ENCODE data around the gene NSMCE1. TPM values are rescaled to one million over a fixed set of nuclear protein-coding genes. Genes with fewer than 3 reads are reported as not detected.

NSMCE1 gene
- total RNA-seq, 6 experiments from 2014 or later = 23.7 to 42.3 (median 33.1) TPM

GRCh38 chr16:27304881-27305745 is 36.5 kb upstream of the NSMCE1 start:
- ATAC-seq (peak in 3 of 4 donors; percentile 61 to 84 (median 82)), DNase-seq (peak in 2 of 3 donors; percentile 3 to 31)
- Histone ChIP-seq H3K9me3 (no peaks in the 10 kb centered on the region), H3K4me3 (no peak overlapping the region), H3K36me3 (no peaks in the 10 kb centered on the region), H3K27me3 (no peaks in the 10 kb centered on the region), H3K27ac (no peak overlapping the region), H3K4me1 (peaks cover 0 to 8% (median 0%) of the 10 kb centered on the region in 4 donors)
- TF ChIP-seq CTCF (IDR thresholded peaks at IDR 0.05) = no peak
- intact Hi-C loops (cut with DNase I) = no loop called here
- WGBS (ENCODE audit: insufficient coverage, low coverage, low lambda C conversion rate, missing lambda C conversion rate) = 43% methylated on average over 5 of the region's 5 CpGs

DNA sequence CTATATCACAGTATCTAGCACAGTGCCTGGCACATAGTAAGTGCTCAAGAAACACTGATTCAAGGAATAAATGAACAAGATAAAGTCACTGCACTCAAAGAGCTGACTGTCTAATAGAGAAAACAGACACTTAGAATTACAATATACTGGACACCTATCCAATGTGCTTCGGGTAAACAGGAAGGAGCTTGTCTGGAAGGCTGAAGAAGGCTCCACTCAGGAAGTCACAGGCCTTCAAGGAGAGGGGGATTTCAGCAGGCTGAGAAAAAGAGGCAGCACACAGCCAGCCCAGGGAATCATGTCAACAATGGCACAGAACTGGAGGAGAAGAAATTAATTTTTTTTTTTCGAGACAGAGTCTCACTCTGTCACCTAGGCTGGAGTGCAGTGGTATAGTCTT is 35.5 kb upstream of the NSMCE1 start:
- intact Hi-C loops (cut with DNase I) = no loop called here
- no peak overlapping the region for H3K27ac ChIP-seq
- TF ChIP-seq CTCF (IDR thresholded peaks at IDR 0.05) (no peak), POLR2A (IDR thresholded peaks at IDR 0.05) (no peak)
- ATAC-seq = peak; percentile 31 to 75 (median 46)
- DNase-seq = peak in 1 of 3 donors; percentile 11
- no peak overlapping the region for H3K4me3 ChIP-seq
- 55% methylated on average over 2 of the region's 2 CpGs for WGBS (ENCODE audit: insufficient coverage, low coverage, low lambda C conversion rate, missing lambda C conversion rate)
- H3K36me3 ChIP-seq = no peaks in the 10 kb centered on the region
- no peaks in the 10 kb centered on the region for H3K9me3 ChIP-seq
- peaks cover 0 to 8% (median 0%) of the 10 kb centered on the region in 4 donors for H3K4me1 ChIP-seq
- H3K27me3 ChIP-seq = no peaks in the 10 kb centered on the region

- 85% methylated on average over 10 of the region's 12 CpGs for WGBS (ENCODE audit: insufficient coverage, low coverage, low lambda C conversion rate, missing lambda C conversion rate)
Observed at GRCh38 chr16:27303256-27304100, 34.9 kb upstream of the NSMCE1 start.

DNA sequence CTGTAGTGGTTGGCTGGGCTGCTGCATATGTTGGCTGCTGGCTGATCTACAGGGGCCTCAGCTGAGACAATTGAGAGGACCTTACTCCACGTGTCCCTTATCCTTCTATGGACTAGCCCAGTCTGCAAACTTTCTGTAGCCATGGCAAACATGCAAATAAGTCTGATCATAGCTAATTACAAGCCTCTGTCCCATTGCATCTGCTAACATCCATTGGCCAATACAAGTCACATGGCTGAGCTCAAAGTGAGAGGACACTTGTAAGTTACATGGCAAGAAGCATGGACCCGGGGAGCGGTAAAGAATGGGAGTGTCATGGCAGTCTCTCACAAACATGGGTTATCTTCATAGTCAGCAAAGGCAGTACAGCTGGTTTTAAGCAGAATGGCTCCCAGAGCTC is 33.6 kb upstream of the NSMCE1 start:
- DNase-seq = peak in 1 of 3 donors; percentile 5
- Histone ChIP-seq H3K4me1 (peaks cover 0 to 8% (median 0%) of the 10 kb centered on the region in 4 donors), H3K4me3 (no peak overlapping the region), H3K9me3 (no peaks in the 10 kb centered on the region), H3K36me3 (no peaks in the 10 kb centered on the region), H3K27me3 (no peaks in the 10 kb centered on the region), H3K27ac (no peak overlapping the region)
- TF ChIP-seq POLR2A (IDR thresholded peaks at IDR 0.05) = no peak
- no peak for TF ChIP-seq CTCF (IDR thresholded peaks at IDR 0.05)
- intact Hi-C loops (cut with DNase I) = no loop called here
- no peak for ATAC-seq
- WGBS (ENCODE audit: insufficient coverage, low coverage, low lambda C conversion rate, missing lambda C conversion rate) = 85% methylated on average over 3 of the region's 3 CpGs

More at GRCh38 chr16:27303256-27304100, 34.9 kb upstream of the NSMCE1 start:
- intact Hi-C loops (cut with DNase I) = no loop called here
- Histone ChIP-seq H3K9me3 (no peaks in the 10 kb centered on the region), H3K36me3 (no peaks in the 10 kb centered on the region), H3K4me1 (peaks cover 0 to 8% (median 0%) of the 10 kb centered on the region in 4 donors), H3K27ac (no peak overlapping the region), H3K4me3 (no peak overlapping the region), H3K27me3 (no peaks in the 10 kb centered on the region)
- DNase-seq (peak in 2 of 3 donors; percentile 32 to 39), ATAC-seq (no peak)
- TF ChIP-seq POLR2A (IDR thresholded peaks at IDR 0.05) (no peak), CTCF (IDR thresholded peaks at IDR 0.05) (no peak)
